Testis (tissue), 2 donors: ENCODE measurements around the gene SPG7.
"Not testable (repeated sequence)": the region's sequence is repeated elsewhere in the genome, so short reads cannot be mapped to it uniquely, and the experiment has no call there.

Experiments
- CTCF ChIP-seq, 3 experiments: fragments of 450-650 bp in 2 of 3; fragments of 200-600 bp in 1 of 3; sonication (generic) in 1 of 3; IDR thresholded peaks; one replicate each; pipeline ENCODE4 v1.5.1; 2016 to 2019; ENCODE audit warnings: antibody characterized with exemption in 3 of 3, mild to moderate bottlenecking in 2 of 3, moderate library complexity in 1 of 3
- POLR2A ChIP-seq: fragments of 450-650 bp; IDR thresholded peaks from one replicate; pipeline ENCODE4 v1.6.1; 2017; ENCODE audit warnings: antibody characterized with exemption, mild to moderate bottlenecking, moderate library complexity

DNA sequence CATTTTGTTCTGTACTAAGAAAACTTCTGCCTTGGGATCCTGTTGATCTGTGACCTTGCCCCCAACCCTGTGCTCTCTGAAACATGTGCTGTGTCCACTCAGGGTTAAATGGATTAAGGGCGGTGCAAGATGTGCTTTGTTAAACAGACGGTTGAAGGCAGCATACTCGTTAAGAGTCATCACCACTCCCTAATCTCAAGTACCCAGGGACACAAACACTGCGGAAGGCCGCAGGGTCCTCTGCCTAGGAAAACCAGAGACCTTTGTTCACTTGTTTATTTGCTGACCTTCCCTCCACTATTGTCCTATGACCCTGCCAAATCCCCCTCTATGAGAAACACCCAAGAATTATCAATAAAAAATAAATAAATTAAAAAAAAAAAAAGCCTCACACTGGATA, 44.9 kb upstream of the SPG7 start:
- TF ChIP-seq CTCF (IDR thresholded peaks at IDR 0.05); POLR2A: not testable (repeated sequence)
